Endothelial cell of umbilical vein (primary cell): ENCODE data around the gene ASRGL1.

Experiments
- EZH2 ChIP-seq: IDR thresholded peaks from 2 replicates; pipeline ENCODE4 v1.6.1; 2012; ENCODE audit warnings: borderline replicate concordance, low read depth, mild to moderate bottlenecking, moderate library complexity, low read length, inconsistent platforms; ENCODE audit not compliant: severe bottlenecking
- JUN ChIP-seq: IDR thresholded peaks from 2 replicates; pipeline ENCODE4 v1.6.1; 2011; ENCODE audit warnings: borderline replicate concordance, low read depth; ENCODE audit not compliant: insufficient read length, insufficient read depth
- MYC ChIP-seq: IDR thresholded peaks from one replicate; pipeline ENCODE4 v1.6.1; 2011; ENCODE audit warnings: mild to moderate bottlenecking, low read depth, low read length
- POLR2A ChIP-seq: IDR thresholded peaks from 2 replicates; pipeline ENCODE4 v1.6.1; 2012; ENCODE audit warnings: low read depth, mild to moderate bottlenecking, control low read depth, low read length
- TF ChIP-seq, protein P1 (sequence below), 2 donors: IDR thresholded peaks; 1 replicate in 1 of 2; 2 replicates in 1 of 2; pipeline ENCODE4 v1.5.1; 2011; ENCODE audit warnings: low read length in 2 of 2, mild to moderate bottlenecking in 2 of 2, moderate library complexity in 2 of 2, control low read depth in 1 of 2, inconsistent platforms in 1 of 2, low read depth in 1 of 2; ENCODE audit not compliant: insufficient read depth in 1 of 2; ENCODE audit errors: extremely low read depth in 1 of 2
- TF ChIP-seq, protein P2 (sequence below): IDR thresholded peaks from 2 replicates; pipeline ENCODE4 v1.6.1; 2011; ENCODE audit not compliant: insufficient read depth, insufficient read length

DNA sequence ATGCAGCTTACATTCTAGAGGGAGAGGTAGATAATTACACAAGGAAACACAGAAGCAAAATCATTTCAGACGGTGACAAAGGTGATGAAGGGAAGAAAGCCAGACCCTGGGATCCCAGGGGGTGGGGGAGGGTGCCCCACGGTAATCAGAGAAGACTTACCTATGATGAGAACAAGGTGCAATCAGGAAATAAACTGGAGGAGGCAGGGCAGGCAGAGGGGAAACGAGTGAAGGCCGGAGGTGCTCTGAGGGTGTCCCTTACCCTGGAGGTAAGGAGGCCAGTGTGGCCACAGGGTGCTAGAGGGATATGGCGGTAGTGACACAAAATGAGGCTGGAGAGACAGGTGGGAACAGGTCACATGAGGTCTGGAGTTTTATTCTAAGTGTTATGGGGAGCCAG, 67.7 kb downstream of the ASRGL1 start:
- TF ChIP-seq, protein P1, sequence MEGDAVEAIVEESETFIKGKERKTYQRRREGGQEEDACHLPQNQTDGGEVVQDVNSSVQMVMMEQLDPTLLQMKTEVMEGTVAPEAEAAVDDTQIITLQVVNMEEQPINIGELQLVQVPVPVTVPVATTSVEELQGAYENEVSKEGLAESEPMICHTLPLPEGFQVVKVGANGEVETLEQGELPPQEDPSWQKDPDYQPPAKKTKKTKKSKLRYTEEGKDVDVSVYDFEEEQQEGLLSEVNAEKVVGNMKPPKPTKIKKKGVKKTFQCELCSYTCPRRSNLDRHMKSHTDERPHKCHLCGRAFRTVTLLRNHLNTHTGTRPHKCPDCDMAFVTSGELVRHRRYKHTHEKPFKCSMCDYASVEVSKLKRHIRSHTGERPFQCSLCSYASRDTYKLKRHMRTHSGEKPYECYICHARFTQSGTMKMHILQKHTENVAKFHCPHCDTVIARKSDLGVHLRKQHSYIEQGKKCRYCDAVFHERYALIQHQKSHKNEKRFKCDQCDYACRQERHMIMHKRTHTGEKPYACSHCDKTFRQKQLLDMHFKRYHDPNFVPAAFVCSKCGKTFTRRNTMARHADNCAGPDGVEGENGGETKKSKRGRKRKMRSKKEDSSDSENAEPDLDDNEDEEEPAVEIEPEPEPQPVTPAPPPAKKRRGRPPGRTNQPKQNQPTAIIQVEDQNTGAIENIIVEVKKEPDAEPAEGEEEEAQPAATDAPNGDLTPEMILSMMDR (IDR thresholded peaks at IDR 0.05; ENCODE audit: extremely low read depth in 1 of 2, insufficient read depth in 1 of 2, low read depth in 1 of 2, low read length in 2 of 2) = no peak
- TF ChIP-seq, protein P2, sequence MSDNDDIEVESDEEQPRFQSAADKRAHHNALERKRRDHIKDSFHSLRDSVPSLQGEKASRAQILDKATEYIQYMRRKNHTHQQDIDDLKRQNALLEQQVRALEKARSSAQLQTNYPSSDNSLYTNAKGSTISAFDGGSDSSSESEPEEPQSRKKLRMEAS = no peak
- no peak for TF ChIP-seq MYC
- no peak for TF ChIP-seq EZH2
- TF ChIP-seq POLR2A = no peak
- TF ChIP-seq JUN = no peak
